ENCODE data around the gene DNAJB6.

The DNAJB6 gene

GRCh38 chr7:157336383-157337315, at the start of gene DNAJB6:
Gene DNAJB6 (plus strand): TSS chr7:157337004. CDS start chr7:157358573, 21,569 bp downstream.
- peak in 57 of 58 donors; percentile 55 to 96 (median 89) for DNase-seq

GRCh38 chr7:157291404-157292080, 45.3 kb upstream of the DNAJB6 start:
- no peak for DNase-seq

GRCh38 chr7:157292258-157292657, 44.5 kb upstream of the DNAJB6 start:
- DNase-seq = no peak

GRCh38 chr7:157292770-157293412, 43.9 kb upstream of the DNAJB6 start:
- no peak for DNase-seq

- no peak for DNase-seq
These were observed 43.4 kb upstream of the DNAJB6 start for GRCh38 chr7:157293413-157293788.

- no peak for DNase-seq
These were observed 42.0 kb upstream of the DNAJB6 start for GRCh38 chr7:157294773-157295172.

- DNase-seq = no peak
These were observed 41.5 kb upstream of the DNAJB6 start for GRCh38 chr7:157295338-157295737.

- DNase-seq = no peak
These were observed 39.6 kb upstream of the DNAJB6 start for GRCh38 chr7:157297185-157297584.

GRCh38 chr7:157299317-157299612, 37.5 kb upstream of the DNAJB6 start:
- no peak for DNase-seq

GRCh38 chr7:157299613-157300368, 37.0 kb upstream of the DNAJB6 start:
- DNase-seq = no peak

GRCh38 chr7:157300369-157300825, 36.4 kb upstream of the DNAJB6 start:
- no peak for DNase-seq

- no peak for DNase-seq
These were observed 35.1 kb upstream of the DNAJB6 start for GRCh38 chr7:157301610-157302120.

- no peak for DNase-seq
These were observed 29.7 kb upstream of the DNAJB6 start for GRCh38 chr7:157306846-157307838.

- peak in 14 of 58 donors; percentile 5 to 72 (median 24) for DNase-seq
These were observed 26.7 kb upstream of the DNAJB6 start for GRCh38 chr7:157309988-157310668.

- no peak for DNase-seq
These were observed 26.1 kb upstream of the DNAJB6 start for GRCh38 chr7:157310676-157311185.

- DNase-seq = no peak
These were observed 23.9 kb upstream of the DNAJB6 start for GRCh38 chr7:157312941-157313340.

GRCh38 chr7:157313645-157314044, 23.2 kb upstream of the DNAJB6 start:
- DNase-seq = no peak

GRCh38 chr7:157318015-157318706, 18.6 kb upstream of the DNAJB6 start:
- peak in 6 of 58 donors; percentile 5 to 20 (median 8) for DNase-seq
